ENCODE measurements around the gene ABRAXAS1. TPM values are rescaled to one million over a fixed set of nuclear protein-coding genes. Genes with fewer than 3 reads are reported as not detected.
"Not testable (repeated sequence)": the region's sequence is repeated elsewhere in the genome, so short reads cannot be mapped to it uniquely, and the experiment has no call there.

The ABRAXAS1 gene
- total RNA-seq, 1 donor from 2014 or later: 13.6 TPM

GRCh38 chr4:83503974-83504373 lies 19.1 kb upstream of the ABRAXAS1 start:
- no peak for FAIRE-seq
- TF ChIP-seq EZH2 (IDR thresholded peaks at IDR 0.05; ENCODE audit: insufficient read depth, low read length) (no peak), CTCF (IDR thresholded peaks at IDR 0.05; ENCODE audit: insufficient read depth, low read depth, low read length) (no peak)
- Histone ChIP-seq H3K27ac (ENCODE audit: low read depth, low read length) (no peak overlapping the region), H3K4me3 (ENCODE audit: insufficient read depth, low read depth, low read length) (no peak overlapping the region), H3K36me3 (ENCODE audit: insufficient read depth, low read length) (no peaks in the 10 kb centered on the region), H3K9me3 (ENCODE audit: insufficient read depth, low read depth, low read length) (no peaks in the 10 kb centered on the region), H2AFZ (ENCODE audit: low read depth, low read length) (no peak overlapping the region), H3K79me2 (ENCODE audit: insufficient read depth, low read length) (no peaks in the 10 kb centered on the region), H3K9ac (ENCODE audit: low read length) (no peak overlapping the region), H3K4me1 (ENCODE audit: insufficient read depth, low read length) (no peaks in the 10 kb centered on the region), H3K27me3 (ENCODE audit: insufficient read depth, low read length) (no peaks in the 10 kb centered on the region), H4K20me1 (ENCODE audit: insufficient read depth, low read length) (no peaks in the 10 kb centered on the region), H3K4me2 (ENCODE audit: low read length) (no peak overlapping the region)
- Mint-ChIP-seq H3K27me3 (ENCODE audit: low read depth, unreplicated experiment) (peaks cover 7% of the 10 kb centered on the region), H3K36me3 (ENCODE audit: low read depth, unreplicated experiment) (no peaks in the 10 kb centered on the region), H3K9me3 (ENCODE audit: unreplicated experiment) (peaks cover under 1% of the 10 kb centered on the region), H3K4me1 (ENCODE audit: low read depth, unreplicated experiment) (no peaks in the 10 kb centered on the region), H3K4me3 (ENCODE audit: unreplicated experiment) (no peak overlapping the region), H3K27ac (ENCODE audit: unreplicated experiment) (no peak overlapping the region)
- DNase-seq (ENCODE audit: low read depth): no peak

GRCh38 chr4:83501671-83502070 lies 16.8 kb upstream of the ABRAXAS1 start:
- not testable (repeated sequence) for H3K4me3 ChIP-seq (ENCODE audit: insufficient read depth, low read depth, low read length); H4K20me1 ChIP-seq (ENCODE audit: insufficient read depth, low read length); H3K27me3 Mint-ChIP-seq (ENCODE audit: low read depth, unreplicated experiment); DNase-seq (ENCODE audit: low read depth); H3K9me3 ChIP-seq (ENCODE audit: insufficient read depth, low read depth, low read length); H3K27me3 ChIP-seq (ENCODE audit: insufficient read depth, low read length); H3K36me3 Mint-ChIP-seq (ENCODE audit: low read depth, unreplicated experiment); H3K4me2 ChIP-seq (ENCODE audit: low read length); FAIRE-seq; H2AFZ ChIP-seq (ENCODE audit: low read depth, low read length); H3K27ac Mint-ChIP-seq (ENCODE audit: unreplicated experiment); H3K4me1 Mint-ChIP-seq (ENCODE audit: low read depth, unreplicated experiment); H3K79me2 ChIP-seq (ENCODE audit: insufficient read depth, low read length); H3K9me3 Mint-ChIP-seq (ENCODE audit: unreplicated experiment); H3K4me3 Mint-ChIP-seq (ENCODE audit: unreplicated experiment); H3K4me1 ChIP-seq (ENCODE audit: insufficient read depth, low read length); H3K36me3 ChIP-seq (ENCODE audit: insufficient read depth, low read length); H3K27ac ChIP-seq (ENCODE audit: low read depth, low read length); H3K9ac ChIP-seq (ENCODE audit: low read length)

GRCh38 chr4:83498187-83498586 lies 13.3 kb upstream of the ABRAXAS1 start:
- Mint-ChIP-seq H3K36me3 (ENCODE audit: low read depth, unreplicated experiment) (no peaks in the 10 kb centered on the region), H3K27ac (ENCODE audit: unreplicated experiment) (no peak overlapping the region), H3K4me1 (ENCODE audit: low read depth, unreplicated experiment) (no peaks in the 10 kb centered on the region), H3K27me3 (ENCODE audit: low read depth, unreplicated experiment) (peaks cover 2% of the 10 kb centered on the region), H3K9me3 (ENCODE audit: unreplicated experiment) (no peaks in the 10 kb centered on the region), H3K4me3 (ENCODE audit: unreplicated experiment) (no peak overlapping the region)
- H3K27me3 ChIP-seq (ENCODE audit: insufficient read depth, low read length): no peaks in the 10 kb centered on the region
- H2AFZ ChIP-seq (ENCODE audit: low read depth, low read length): no peak overlapping the region
- no peaks in the 10 kb centered on the region for H3K9me3 ChIP-seq (ENCODE audit: insufficient read depth, low read depth, low read length)
- H3K27ac ChIP-seq (ENCODE audit: low read depth, low read length): no peak overlapping the region
- no peak overlapping the region for H3K4me3 ChIP-seq (ENCODE audit: insufficient read depth, low read depth, low read length)
- no peak overlapping the region for H3K4me2 ChIP-seq (ENCODE audit: low read length)
- H3K79me2 ChIP-seq (ENCODE audit: insufficient read depth, low read length): no peaks in the 10 kb centered on the region
- TF ChIP-seq EZH2 (IDR thresholded peaks at IDR 0.05; ENCODE audit: insufficient read depth, low read length) (no peak), CTCF (IDR thresholded peaks at IDR 0.05; ENCODE audit: insufficient read depth, low read depth, low read length) (no peak)
- H3K9ac ChIP-seq (ENCODE audit: low read length): no peak overlapping the region
- no peaks in the 10 kb centered on the region for H3K4me1 ChIP-seq (ENCODE audit: insufficient read depth, low read length)
- FAIRE-seq: no peak
- no peaks in the 10 kb centered on the region for H4K20me1 ChIP-seq (ENCODE audit: insufficient read depth, low read length)
- DNase-seq (ENCODE audit: low read depth): no peak
- H3K36me3 ChIP-seq (ENCODE audit: insufficient read depth, low read length): no peaks in the 10 kb centered on the region

GRCh38 chr4:83496085-83496917 lies 11.4 kb upstream of the ABRAXAS1 start:
- not testable (repeated sequence) for FAIRE-seq; H3K4me3 ChIP-seq (ENCODE audit: insufficient read depth, low read depth, low read length); H3K36me3 ChIP-seq (ENCODE audit: insufficient read depth, low read length); H3K9ac ChIP-seq (ENCODE audit: low read length); H3K36me3 Mint-ChIP-seq (ENCODE audit: low read depth, unreplicated experiment); H3K27me3 ChIP-seq (ENCODE audit: insufficient read depth, low read length); H3K9me3 Mint-ChIP-seq (ENCODE audit: unreplicated experiment); H3K9me3 ChIP-seq (ENCODE audit: insufficient read depth, low read depth, low read length); H3K27ac Mint-ChIP-seq (ENCODE audit: unreplicated experiment); H3K4me3 Mint-ChIP-seq (ENCODE audit: unreplicated experiment); H3K27ac ChIP-seq (ENCODE audit: low read depth, low read length); H3K79me2 ChIP-seq (ENCODE audit: insufficient read depth, low read length); H3K27me3 Mint-ChIP-seq (ENCODE audit: low read depth, unreplicated experiment); DNase-seq (ENCODE audit: low read depth); H3K4me1 Mint-ChIP-seq (ENCODE audit: low read depth, unreplicated experiment); H3K4me1 ChIP-seq (ENCODE audit: insufficient read depth, low read length); H2AFZ ChIP-seq (ENCODE audit: low read depth, low read length); H4K20me1 ChIP-seq (ENCODE audit: insufficient read depth, low read length); H3K4me2 ChIP-seq (ENCODE audit: low read length)
